Occipital lobe (tissue), 2 donors: Measurements from ENCODE around the gene SCLY. TPM values are rescaled to one million over a fixed set of nuclear protein-coding genes. Genes with fewer than 3 reads are reported as not detected.
"Not testable (repeated sequence)": the region's sequence is repeated elsewhere in the genome, so short reads cannot be mapped to it uniquely, and the experiment has no call there.

Experiments
- DNase-seq: peaks from one replicate; lab custom pipeline; 2025; lab: John Stamatoyannopoulos, UW
- total RNA-seq: library from RNA; depleted of rRNA; stranded (reverse); fragments of >200 nt; gene quantifications from one replicate; pipeline ENCODE4 v1.2.3, GENCODE V29; 2014

Gene SCLY
- total RNA-seq, result 9.2 TPM

DNA sequence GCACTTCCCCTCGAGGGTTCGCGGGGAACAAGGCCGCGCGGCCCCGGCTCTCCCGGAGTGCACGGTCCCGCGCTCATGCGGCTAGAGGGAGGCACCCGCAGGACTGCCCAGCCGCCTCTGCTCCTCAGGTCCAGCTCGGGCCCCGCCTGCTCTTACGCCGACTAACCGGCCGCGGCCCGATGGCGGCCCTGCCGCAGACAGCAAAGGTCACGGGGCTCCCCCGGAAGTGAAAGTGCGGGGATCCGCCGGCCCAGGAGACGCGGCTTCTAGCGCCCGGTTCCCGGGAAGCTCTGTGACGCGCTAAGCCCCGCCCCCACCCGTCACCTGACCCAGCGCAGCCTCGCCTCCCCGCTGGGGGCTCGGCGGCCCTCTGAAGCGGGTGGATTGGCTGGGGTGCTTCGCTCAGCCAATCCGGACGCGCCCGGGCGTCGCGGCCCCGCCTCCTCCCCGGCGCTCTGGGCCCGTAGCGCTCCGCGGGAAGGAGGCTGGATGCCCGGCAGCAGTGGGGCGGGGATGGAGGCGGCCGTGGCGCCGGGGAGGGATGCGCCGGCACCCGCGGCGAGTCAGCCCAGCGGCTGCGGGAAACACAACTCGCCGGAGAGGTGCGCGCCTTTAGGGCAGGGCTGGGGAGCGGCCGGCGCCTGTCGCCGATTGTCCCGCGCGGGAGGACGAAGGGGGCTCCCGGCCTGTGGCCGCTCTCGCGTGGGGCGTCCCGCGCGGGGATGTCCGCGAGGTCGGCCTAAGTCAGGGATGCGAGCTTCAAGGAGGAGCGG is at the start of gene SCLY:
Gene SCLY, plus strand, starts transcription at position 460 of the 773 bp plus-strand sequence. Its CDS starts 54 bp downstream, at position 514.
- DNase-seq, result peak; percentile 97

GRCh38 chr2:238013806-238014205 is 47.0 kb upstream of the SCLY start:
- DNase-seq, result no peak

DNA sequence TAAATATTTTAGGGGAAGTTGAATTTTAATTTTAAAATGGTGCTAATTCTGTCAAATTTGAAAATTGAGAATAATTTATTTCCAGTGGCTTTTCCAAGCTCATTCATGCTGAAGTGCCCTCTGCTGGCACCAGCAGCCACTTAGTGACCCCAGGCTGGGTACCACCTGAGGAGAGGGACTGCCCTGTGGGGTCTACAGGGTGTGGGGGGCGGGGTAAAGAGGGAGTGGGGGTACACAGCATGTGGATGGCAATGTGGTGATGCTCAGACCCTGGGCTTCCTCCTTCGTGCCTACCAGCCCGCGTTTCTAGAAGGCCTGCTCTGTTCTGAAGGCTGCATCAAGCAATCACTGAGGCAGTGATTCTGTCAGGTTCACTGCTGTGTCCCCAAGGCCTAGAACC is 45.1 kb upstream of the SCLY start:
- DNase-seq, result no peak

DNA sequence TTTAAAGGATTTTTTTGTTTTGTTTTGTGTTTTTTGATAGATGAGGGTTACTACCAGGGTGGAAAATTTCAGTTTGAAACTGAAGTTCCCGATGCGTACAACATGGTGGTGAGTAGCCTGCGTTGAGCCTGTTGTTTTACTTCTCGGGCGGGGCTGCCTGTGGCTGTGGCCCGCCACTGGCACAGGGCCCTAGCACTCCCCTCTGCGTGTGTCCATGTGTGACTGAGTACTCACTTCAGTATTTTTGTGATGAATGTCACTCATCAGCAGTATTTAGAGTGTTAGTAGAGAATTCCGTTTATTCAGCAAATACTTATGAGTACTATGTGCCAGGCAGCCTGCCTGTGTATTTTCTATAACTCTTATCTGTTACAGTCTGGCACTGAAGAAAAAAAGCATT is 44.3 kb upstream of the SCLY start:
- DNase-seq, result no peak

DNA sequence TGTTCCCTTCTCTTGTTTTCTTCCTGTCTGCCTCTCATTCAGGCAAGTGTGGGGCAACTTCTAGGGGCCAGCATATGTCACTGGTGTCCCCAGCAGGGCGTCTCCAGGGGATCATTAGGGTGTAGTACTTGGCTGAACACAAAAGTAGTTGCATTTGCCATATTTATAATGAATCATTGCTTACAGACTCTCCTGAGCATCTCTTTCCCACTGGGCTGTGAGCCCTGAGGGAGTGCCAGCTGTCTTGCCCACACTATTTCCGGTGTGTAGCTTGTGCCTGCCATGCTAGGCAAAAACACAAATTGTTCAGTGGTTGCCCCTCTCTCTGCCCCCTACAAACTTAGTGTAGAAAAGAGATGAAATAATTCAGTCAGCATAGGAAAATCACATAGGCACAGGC is 40.8 kb upstream of the SCLY start:
- DNase-seq, result no peak

- no peak for DNase-seq
These were observed 40.0 kb upstream of the SCLY start for GRCh38 chr2:238020816-238021215.

DNA sequence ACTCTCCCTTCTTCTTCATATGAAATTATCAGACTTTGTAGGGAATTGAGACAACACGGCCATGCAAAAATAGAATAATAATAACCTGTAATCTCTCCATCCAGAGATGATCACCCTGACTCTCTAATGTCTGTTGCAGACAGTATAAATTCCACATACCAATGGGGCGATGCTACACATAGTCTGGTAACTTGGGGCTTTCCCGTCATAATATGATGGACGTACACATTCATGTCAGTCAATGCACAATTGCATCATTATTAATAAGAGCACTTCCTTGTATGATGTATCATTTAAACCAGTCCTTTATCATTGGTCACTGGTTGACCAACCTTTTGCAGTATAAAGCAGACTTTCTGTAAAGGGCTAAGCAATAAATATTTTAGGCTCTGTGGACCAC is 39.5 kb upstream of the SCLY start:
- no peak for DNase-seq

DNA sequence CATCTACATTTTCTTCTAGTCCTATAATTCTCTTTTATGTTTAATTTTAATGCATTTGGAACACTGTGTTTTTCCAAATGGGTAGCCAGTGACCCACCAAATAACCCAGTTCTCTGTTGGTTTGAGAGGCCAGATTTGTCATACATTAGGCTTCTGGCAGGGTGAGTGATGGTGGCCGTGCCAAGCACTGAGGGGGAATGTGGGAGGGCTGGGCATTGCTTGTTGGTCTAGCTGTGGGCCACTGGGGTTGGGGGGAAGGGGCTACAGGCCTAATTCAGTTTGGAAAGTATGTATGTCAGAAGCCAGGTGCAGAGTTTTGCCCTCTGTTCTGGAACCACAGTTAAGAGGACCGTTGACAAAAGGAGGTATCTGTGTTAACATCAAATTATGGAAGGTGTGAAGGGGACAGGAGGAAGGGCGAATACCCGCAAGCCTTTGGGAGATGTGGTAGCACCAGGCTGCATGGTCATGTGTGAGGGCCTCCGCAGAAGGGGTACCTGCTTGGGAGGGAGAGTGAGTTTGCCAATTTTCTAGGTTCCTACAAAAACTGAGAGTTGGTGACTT is 38.1 kb upstream of the SCLY start:
- DNase-seq, result no peak

GRCh38 chr2:238023608-238024007 is 37.2 kb upstream of the SCLY start:
- DNase-seq, result no peak

DNA sequence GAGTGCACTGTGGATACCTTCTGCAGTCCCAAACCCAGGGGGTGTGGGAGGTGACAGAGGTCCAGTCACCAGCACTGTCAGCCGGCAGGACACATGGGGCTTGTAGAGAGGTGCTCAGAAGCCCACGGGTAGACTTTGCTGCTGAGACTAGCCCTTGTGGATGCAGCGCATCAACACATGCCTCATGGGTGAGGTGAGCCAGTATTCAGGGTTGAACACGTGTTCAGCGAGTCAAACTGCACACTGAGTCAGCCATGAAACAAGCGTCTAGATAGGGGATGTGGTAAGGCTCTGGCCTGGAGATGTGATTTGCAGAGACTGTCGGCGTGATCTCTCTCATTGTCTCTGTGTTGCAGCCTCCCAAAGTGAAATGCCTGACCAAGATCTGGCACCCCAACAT is 35.8 kb upstream of the SCLY start:
- no peak for DNase-seq

DNA sequence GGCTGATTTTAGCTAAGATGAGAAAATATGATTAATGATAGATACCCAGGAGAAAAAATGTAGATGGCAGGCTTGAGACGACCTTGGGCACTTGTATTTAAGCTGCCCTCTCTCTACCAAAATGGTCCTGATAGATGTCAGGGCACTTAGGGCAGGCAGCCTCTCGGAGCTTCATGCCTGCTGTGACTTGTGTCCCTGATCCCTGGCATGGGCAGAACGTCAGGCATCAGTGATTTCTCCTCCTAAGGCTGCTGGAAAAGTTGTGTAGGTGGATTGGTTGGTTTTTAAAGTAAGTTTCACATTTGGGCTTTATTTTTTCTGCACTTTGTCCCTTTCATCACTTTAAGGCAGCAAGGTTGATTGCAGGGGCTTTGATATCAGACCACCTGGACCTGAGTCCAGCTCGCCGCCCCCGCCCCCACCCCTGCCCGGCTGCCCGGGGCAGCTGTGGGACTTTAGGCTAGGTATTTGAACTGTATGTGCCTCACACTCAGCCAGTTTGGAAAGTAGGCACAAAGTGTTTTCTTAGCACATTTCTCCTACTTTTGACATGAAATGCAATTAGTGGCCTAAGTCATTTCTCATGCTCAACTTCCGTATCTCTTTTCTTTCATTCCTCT is 35.0 kb upstream of the SCLY start:
- DNase-seq, result no peak

DNA sequence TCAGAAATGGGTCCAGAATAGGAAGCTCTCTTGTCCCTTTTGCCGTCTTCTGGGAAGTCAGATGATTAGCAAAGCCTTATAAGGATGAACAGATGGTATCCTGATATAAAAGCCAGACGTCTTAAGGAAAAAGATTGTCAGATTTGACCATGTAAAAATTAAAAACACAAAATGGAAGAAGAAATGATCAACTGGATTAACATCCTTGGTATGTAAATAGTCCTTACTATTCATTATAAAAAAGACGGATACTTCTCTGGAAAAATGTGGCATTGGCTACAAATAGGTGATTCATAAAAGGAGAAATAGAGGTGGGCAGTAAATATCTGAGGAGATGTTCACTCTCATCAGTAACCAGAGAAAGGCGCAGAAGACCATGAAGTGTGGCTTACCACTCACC is 33.7 kb upstream of the SCLY start:
- DNase-seq, result no peak

- no peak for DNase-seq
These were observed 33.0 kb upstream of the SCLY start for GRCh38 chr2:238027591-238028415.

- no peak for DNase-seq
These were observed 30.9 kb upstream of the SCLY start for GRCh38 chr2:238029853-238030252.

DNA sequence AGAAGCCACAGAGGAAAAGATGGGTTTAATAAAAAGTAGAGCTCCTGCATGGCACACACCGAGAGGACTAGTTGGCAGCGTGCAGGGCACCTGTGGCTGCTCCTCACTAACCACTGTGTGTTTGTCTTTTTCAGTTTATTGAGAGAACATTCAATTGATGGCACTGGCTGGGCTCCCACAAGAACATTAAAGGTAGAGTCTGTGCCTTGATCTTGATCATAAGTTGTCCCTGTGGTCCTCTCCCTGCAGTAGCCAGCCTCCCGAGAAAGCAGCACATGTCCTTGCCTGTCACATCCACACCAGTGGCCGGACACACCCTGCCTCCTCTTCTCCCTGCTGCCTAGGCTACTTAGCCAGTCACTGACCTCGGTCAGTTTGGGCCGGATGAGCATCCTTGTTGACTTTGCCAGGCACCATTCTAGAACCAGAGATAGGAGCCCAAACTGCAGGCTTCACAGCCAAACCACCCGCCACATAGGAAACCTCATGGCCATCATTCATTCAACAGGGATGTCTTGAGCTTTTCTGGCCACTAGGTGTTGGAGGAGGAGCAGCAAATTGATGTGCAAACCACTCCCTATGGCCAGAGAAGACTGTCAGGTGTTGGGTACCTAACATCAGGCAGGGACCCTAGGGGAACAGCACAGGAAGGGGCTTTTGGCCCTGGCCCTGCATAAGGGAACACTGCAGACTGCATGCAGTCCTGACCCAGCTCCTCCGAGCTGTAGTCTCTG is 30.2 kb upstream of the SCLY start:
- DNase-seq, result no peak

GRCh38 chr2:238031751-238032150 is 29.1 kb upstream of the SCLY start:
- no peak for DNase-seq

DNA sequence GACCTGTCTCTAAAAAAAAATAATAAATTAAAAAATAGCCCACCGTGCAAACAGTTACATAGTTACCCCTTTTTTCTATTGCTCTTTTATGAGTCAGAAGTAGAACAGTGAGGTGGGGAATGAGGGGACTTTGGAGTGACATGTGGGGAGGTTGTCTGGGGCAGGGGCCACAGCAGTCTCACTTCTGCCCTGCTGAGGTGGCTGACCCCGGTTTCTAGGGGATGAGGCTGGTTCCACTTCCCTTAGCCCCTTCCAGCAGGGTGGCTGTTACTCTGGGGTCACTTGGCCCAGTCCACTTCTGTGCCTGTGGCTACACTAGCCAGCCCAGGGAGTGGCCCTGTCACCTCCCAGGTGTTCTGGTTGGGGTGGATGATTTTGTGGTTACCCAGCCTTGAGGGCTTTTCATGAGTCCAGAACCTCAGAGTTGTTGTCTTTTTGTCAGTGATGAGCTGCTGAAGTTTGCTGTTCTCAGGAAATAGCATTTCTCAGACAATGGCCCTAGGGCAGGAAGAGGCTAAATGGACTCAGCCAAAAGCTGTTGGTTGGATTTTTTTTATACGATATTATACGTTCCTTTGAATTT is 28.0 kb upstream of the SCLY start:
- no peak for DNase-seq

DNA sequence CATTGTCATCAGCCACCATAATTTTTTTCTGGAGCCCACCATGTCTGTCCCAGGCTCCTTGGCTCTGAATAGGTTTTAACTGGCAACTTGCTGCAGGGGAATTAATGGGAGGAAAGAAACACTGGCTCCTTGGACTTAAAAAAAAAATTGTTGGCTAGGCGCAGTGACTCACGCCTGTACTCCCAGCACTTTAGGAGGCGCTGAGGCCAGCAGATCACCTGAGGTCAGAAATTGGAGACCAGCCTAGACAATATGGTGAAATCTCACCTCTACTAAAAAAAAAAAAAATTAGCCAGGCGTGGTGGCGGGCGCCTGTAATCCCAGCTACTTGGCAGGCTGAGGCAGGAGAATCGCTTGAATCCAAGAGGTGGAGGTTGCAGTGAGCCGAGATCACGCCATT is 26.8 kb upstream of the SCLY start:
- not testable (repeated sequence) for DNase-seq

DNA sequence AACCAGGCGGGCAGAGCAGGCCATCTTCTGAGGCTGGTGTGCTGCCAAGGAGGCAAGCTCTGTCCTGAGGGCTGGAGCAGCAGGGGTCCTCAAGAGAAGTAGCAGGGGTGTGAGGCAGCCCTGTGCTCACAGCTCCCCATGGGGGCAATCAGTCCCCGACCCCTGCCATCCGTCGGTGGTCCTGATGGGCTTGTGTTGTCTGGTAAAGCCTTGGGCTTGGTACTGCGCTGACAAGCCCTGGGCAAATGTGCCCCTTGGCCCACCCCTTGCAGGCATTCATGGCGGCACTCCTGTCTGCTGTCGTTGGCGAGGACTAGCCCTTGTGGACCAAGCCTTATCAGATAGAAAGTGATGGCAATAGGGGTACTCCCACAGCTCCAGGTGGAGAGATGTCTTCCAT is 22.6 kb upstream of the SCLY start:
- DNase-seq, result no peak

DNA sequence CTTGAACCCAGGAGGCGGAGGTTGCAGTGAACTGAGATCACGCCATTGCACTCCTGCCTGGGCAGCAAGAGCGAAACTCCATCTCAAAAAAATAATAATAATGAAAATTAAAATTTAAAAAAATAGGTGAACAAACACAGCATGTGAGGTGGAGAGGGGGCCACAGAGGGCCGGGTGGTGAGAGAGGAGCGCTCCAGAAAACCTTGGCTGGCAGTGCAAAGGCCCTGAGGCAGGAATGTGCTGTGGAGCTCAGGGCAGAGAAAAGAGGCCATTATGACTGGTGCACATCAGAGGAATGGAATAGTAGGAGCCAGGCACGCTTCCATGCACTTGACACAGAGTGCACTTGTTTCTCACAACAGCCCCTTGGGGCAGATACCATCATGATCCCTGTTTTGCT is 21.6 kb upstream of the SCLY start:
- DNase-seq, result no peak

GRCh38 chr2:238039985-238040384 is 20.8 kb upstream of the SCLY start:
- no peak for DNase-seq
